Measurements from ENCODE around the gene FAM180A.

The FAM180A gene

GRCh38 chr7:135736586-135737305 is 11.9 kb downstream of the FAM180A start:
- no peak for DNase-seq

GRCh38 chr7:135734343-135734689 is 14.3 kb downstream of the FAM180A start:
- no peak for DNase-seq

GRCh38 chr7:135733603-135734342 is 14.8 kb downstream of the FAM180A start:
- DNase-seq = no peak

GRCh38 chr7:135731131-135731530 is 17.5 kb downstream of the FAM180A start:
- DNase-seq = no peak

- no peak for DNase-seq
Measured at GRCh38 chr7:135729230-135729629, 19.4 kb downstream of the FAM180A start.

GRCh38 chr7:135728136-135728669 is 20.4 kb downstream of the FAM180A start, which contains the start of gene SLC13A4:
Gene SLC13A4, minus strand, starts transcription at chr7:135728186. Its CDS starts 690 bp downstream, at chr7:135727496.
- DNase-seq = no peak

GRCh38 chr7:135726911-135727673 is 21.5 kb downstream of the FAM180A start:
- DNase-seq = no peak

GRCh38 chr7:135726276-135726788 is 22.3 kb downstream of the FAM180A start:
- DNase-seq = no peak

GRCh38 chr7:135723411-135723810 is 25.2 kb downstream of the FAM180A start:
- DNase-seq = no peak

GRCh38 chr7:135721198-135721820 is 27.3 kb downstream of the FAM180A start:
- no peak for DNase-seq

- DNase-seq = no peak
Measured at GRCh38 chr7:135719688-135720087, 28.9 kb downstream of the FAM180A start.

GRCh38 chr7:135718794-135719437 is 29.7 kb downstream of the FAM180A start:
- no peak for DNase-seq

- no peak for DNase-seq
Measured at GRCh38 chr7:135718219-135718618, 30.4 kb downstream of the FAM180A start.

- no peak for DNase-seq
Measured at GRCh38 chr7:135717693-135718092, 30.9 kb downstream of the FAM180A start.

GRCh38 chr7:135716677-135717238 is 31.9 kb downstream of the FAM180A start:
- no peak for DNase-seq

GRCh38 chr7:135715673-135716072 is 32.9 kb downstream of the FAM180A start:
- DNase-seq = no peak

- DNase-seq = no peak
Measured at GRCh38 chr7:135715055-135715522, 33.5 kb downstream of the FAM180A start.

- no peak for DNase-seq
Measured at GRCh38 chr7:135714534-135715009, 34.0 kb downstream of the FAM180A start.

GRCh38 chr7:135713836-135714470 is 34.7 kb downstream of the FAM180A start:
- no peak for DNase-seq

GRCh38 chr7:135712796-135713195 is 35.8 kb downstream of the FAM180A start:
- DNase-seq = no peak

All from kidney glomerular epithelial cell (primary cell).